T follicular helper cell (primary cell): ENCODE data around the gene PARD3.
"Not testable (repeated sequence)": the region's sequence is repeated elsewhere in the genome, so short reads cannot be mapped to it uniquely, and the experiment has no call there.

Source experiments
- DNase-seq: peaks from one replicate; pipeline ENCODE4 v3.0.0-alpha.2; 2020; ENCODE audit warnings: low read depth

The PARD3 gene

GRCh38 chr10:34742456-34742855 is 72.6 kb downstream of the PARD3 start:
- no peak for DNase-seq

GRCh38 chr10:34741087-34741486 is 74.0 kb downstream of the PARD3 start:
- DNase-seq: not testable (repeated sequence)

GRCh38 chr10:34740321-34740720 is 74.8 kb downstream of the PARD3 start:
- DNase-seq: no peak

- DNase-seq: no peak
These were observed 75.2 kb downstream of the PARD3 start for GRCh38 chr10:34739915-34740314.

- no peak for DNase-seq
These were observed 77.3 kb downstream of the PARD3 start for GRCh38 chr10:34737772-34738169.

- no peak for DNase-seq
These were observed 77.9 kb downstream of the PARD3 start for GRCh38 chr10:34736976-34737771.

GRCh38 chr10:34734918-34735317 is 80.2 kb downstream of the PARD3 start:
- no peak for DNase-seq

- no peak for DNase-seq
These were observed 82.2 kb downstream of the PARD3 start for GRCh38 chr10:34732926-34733325.

GRCh38 chr10:34731885-34732701 is 83.0 kb downstream of the PARD3 start:
- DNase-seq: no peak

GRCh38 chr10:34731213-34731612 is 83.9 kb downstream of the PARD3 start:
- no peak for DNase-seq

- no peak for DNase-seq
These were observed 84.4 kb downstream of the PARD3 start for GRCh38 chr10:34730726-34731125.

- DNase-seq: no peak
These were observed 85.5 kb downstream of the PARD3 start for GRCh38 chr10:34729619-34730018.

GRCh38 chr10:34728361-34728760 is 86.7 kb downstream of the PARD3 start:
- DNase-seq: no peak

- DNase-seq: no peak
These were observed 87.5 kb downstream of the PARD3 start for GRCh38 chr10:34727595-34728033.

- no peak for DNase-seq
These were observed 88.2 kb downstream of the PARD3 start for GRCh38 chr10:34726862-34727261.

GRCh38 chr10:34723750-34724149 is 91.3 kb downstream of the PARD3 start:
- DNase-seq: no peak

- no peak for DNase-seq
These were observed 92.7 kb downstream of the PARD3 start for GRCh38 chr10:34722404-34722803.

- no peak for DNase-seq
These were observed 93.8 kb downstream of the PARD3 start for GRCh38 chr10:34721208-34721840.

- no peak for DNase-seq
These were observed 95.3 kb downstream of the PARD3 start for GRCh38 chr10:34719746-34720145.

- no peak for DNase-seq
These were observed 95.8 kb downstream of the PARD3 start for GRCh38 chr10:34719328-34719727.

GRCh38 chr10:34717429-34717828 is 97.7 kb downstream of the PARD3 start:
- no peak for DNase-seq

GRCh38 chr10:34716958-34717357 is 98.1 kb downstream of the PARD3 start:
- DNase-seq: no peak

GRCh38 chr10:34716234-34716633 is 98.9 kb downstream of the PARD3 start:
- DNase-seq: no peak
